Measurements from ENCODE around the gene PROM1.

DNA sequence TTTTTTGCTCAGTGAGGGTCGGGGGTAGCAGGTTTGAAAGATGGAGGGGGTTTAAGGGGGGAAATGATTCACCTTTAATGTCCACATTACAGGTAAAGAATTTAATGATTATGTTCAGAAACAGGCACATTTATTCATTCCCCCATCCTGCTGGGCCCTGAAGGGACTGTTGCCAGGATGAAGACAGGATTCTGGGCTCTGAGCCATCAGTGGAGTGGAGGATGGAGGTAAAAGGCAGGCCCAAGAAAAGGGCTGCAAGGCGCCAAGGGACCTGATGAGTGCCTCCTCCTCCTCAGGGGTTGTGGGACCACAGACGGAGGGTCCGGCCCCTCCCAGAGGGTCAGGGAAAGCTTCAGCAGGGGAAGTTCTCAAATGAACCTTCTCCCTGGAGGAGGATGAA, 40.4 kb upstream of the PROM1 start:
- TF ChIP-seq EZH2 (IDR thresholded peaks at IDR 0.05) (no peak), EZH2phosphoT487 (IDR thresholded peaks at IDR 0.05) (no peak)
- TF ChIP-seq, protein P1, sequence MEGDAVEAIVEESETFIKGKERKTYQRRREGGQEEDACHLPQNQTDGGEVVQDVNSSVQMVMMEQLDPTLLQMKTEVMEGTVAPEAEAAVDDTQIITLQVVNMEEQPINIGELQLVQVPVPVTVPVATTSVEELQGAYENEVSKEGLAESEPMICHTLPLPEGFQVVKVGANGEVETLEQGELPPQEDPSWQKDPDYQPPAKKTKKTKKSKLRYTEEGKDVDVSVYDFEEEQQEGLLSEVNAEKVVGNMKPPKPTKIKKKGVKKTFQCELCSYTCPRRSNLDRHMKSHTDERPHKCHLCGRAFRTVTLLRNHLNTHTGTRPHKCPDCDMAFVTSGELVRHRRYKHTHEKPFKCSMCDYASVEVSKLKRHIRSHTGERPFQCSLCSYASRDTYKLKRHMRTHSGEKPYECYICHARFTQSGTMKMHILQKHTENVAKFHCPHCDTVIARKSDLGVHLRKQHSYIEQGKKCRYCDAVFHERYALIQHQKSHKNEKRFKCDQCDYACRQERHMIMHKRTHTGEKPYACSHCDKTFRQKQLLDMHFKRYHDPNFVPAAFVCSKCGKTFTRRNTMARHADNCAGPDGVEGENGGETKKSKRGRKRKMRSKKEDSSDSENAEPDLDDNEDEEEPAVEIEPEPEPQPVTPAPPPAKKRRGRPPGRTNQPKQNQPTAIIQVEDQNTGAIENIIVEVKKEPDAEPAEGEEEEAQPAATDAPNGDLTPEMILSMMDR (IDR thresholded peaks at IDR 0.05) = no peak

Measured in neural progenitor cell (in vitro differentiated cells).